ENCODE measurements around the gene AK8. TPM values are rescaled to one million over a fixed set of nuclear protein-coding genes. Genes with fewer than 3 reads are reported as not detected.

AK8 gene
- total and polyA plus RNA-seq, 5 donors = 0.25 to 1.0 (median 0.33) TPM

GRCh38 chr9:132857031-132857430, 21.1 kb downstream of the AK8 start:
- DNase-seq = peak; percentile 74 to 87 (median 77)
- intact Hi-C loops (cut with DNase I) = no loop called here
- no peaks in the 10 kb centered on the region for H3K4me1 ChIP-seq (ENCODE audit: control insufficient read depth, insufficient read depth, low read length)
- WGBS = 43% methylated on average over 8 of the region's 8 CpGs
- H3K4me3 ChIP-seq (ENCODE audit: low read length) = no peak overlapping the region
- H3K27me3 ChIP-seq (ENCODE audit: control insufficient read depth, insufficient read depth) = no peaks in the 10 kb centered on the region
- H3K9me3 ChIP-seq (ENCODE audit: control insufficient read depth, low read length) = no peaks in the 10 kb centered on the region
- no peak overlapping the region for H3K27ac ChIP-seq (ENCODE audit: low read length)
- peak; percentile 89 for ATAC-seq

- WGBS = 84% methylated on average over 5 of the region's 5 CpGs
- H3K4me1 ChIP-seq (ENCODE audit: control insufficient read depth, insufficient read depth, low read length) = no peaks in the 10 kb centered on the region
Observed at GRCh38 chr9:132855904-132856303, 22.2 kb downstream of the AK8 start.

GRCh38 chr9:132854832-132855231, 23.3 kb downstream of the AK8 start:
- no peak for DNase-seq

More at GRCh38 chr9:132855904-132856303, 22.2 kb downstream of the AK8 start:
- no peak overlapping the region for H3K4me3 ChIP-seq (ENCODE audit: low read length)
- ATAC-seq (no peak), DNase-seq (no peak)
- no peak overlapping the region for H3K27ac ChIP-seq (ENCODE audit: low read length)
- no peaks in the 10 kb centered on the region for H3K27me3 ChIP-seq (ENCODE audit: control insufficient read depth, insufficient read depth)
- H3K9me3 ChIP-seq (ENCODE audit: control insufficient read depth, low read length) = no peaks in the 10 kb centered on the region
- intact Hi-C loops (cut with DNase I) = no loop called here

GRCh38 chr9:132853482-132853881, 24.6 kb downstream of the AK8 start:
- WGBS = 95% methylated on average over 4 of the region's 4 CpGs
- ATAC-seq (no peak), DNase-seq (no peak)
- Histone ChIP-seq H3K9me3 (ENCODE audit: control insufficient read depth, low read length) (no peaks in the 10 kb centered on the region), H3K4me1 (ENCODE audit: control insufficient read depth, insufficient read depth, low read length) (no peaks in the 10 kb centered on the region), H3K27ac (ENCODE audit: low read length) (no peak overlapping the region), H3K27me3 (ENCODE audit: control insufficient read depth, insufficient read depth) (no peaks in the 10 kb centered on the region), H3K4me3 (ENCODE audit: low read length) (no peak overlapping the region)
- intact Hi-C loops (cut with DNase I) = no loop called here

More at GRCh38 chr9:132854832-132855231, 23.3 kb downstream of the AK8 start:
- Histone ChIP-seq H3K4me1 (ENCODE audit: control insufficient read depth, insufficient read depth, low read length) (no peaks in the 10 kb centered on the region), H3K4me3 (ENCODE audit: low read length) (no peak overlapping the region), H3K9me3 (ENCODE audit: control insufficient read depth, low read length) (no peaks in the 10 kb centered on the region), H3K27ac (ENCODE audit: low read length) (no peak overlapping the region), H3K27me3 (ENCODE audit: control insufficient read depth, insufficient read depth) (no peaks in the 10 kb centered on the region)
- 82% methylated on average over 10 of the region's 10 CpGs for WGBS
- intact Hi-C loops (cut with DNase I) = no loop called here
- no peak for ATAC-seq

GRCh38 chr9:132849185-132849706, 28.8 kb downstream of the AK8 start:
- ATAC-seq (peak; percentile 36 to 62), DNase-seq (no peak)
- Histone ChIP-seq H3K27me3 (ENCODE audit: control insufficient read depth, insufficient read depth) (no peaks in the 10 kb centered on the region), H3K4me3 (ENCODE audit: low read length) (no peak overlapping the region), H3K4me1 (ENCODE audit: control insufficient read depth, insufficient read depth, low read length) (no peaks in the 10 kb centered on the region), H3K27ac (ENCODE audit: low read length) (no peak overlapping the region), H3K9me3 (ENCODE audit: control insufficient read depth, low read length) (no peaks in the 10 kb centered on the region)
- intact Hi-C loops (cut with DNase I) = no loop called here
- 44% methylated on average over 12 of the region's 12 CpGs for WGBS

- no peak overlapping the region for H3K27ac ChIP-seq (ENCODE audit: low read length)
- H3K27me3 ChIP-seq (ENCODE audit: control insufficient read depth, insufficient read depth) = no peaks in the 10 kb centered on the region
- H3K9me3 ChIP-seq (ENCODE audit: control insufficient read depth, low read length) = no peaks in the 10 kb centered on the region
- no peak overlapping the region for H3K4me3 ChIP-seq (ENCODE audit: low read length)
- no peaks in the 10 kb centered on the region for H3K4me1 ChIP-seq (ENCODE audit: control insufficient read depth, insufficient read depth, low read length)
- ATAC-seq = no peak
- DNase-seq = peak in 1 of 3 donors; percentile 31
- 88% methylated on average over 15 of the region's 15 CpGs for WGBS
- intact Hi-C loops (cut with DNase I) = no loop called here
Observed at GRCh38 chr9:132846918-132847515, 31.1 kb downstream of the AK8 start.

GRCh38 chr9:132846109-132846917, 31.8 kb downstream of the AK8 start:
- no peak overlapping the region for H3K4me3 ChIP-seq (ENCODE audit: low read length)
- ATAC-seq = no peak
- no peaks in the 10 kb centered on the region for H3K27me3 ChIP-seq (ENCODE audit: control insufficient read depth, insufficient read depth)
- H3K27ac ChIP-seq (ENCODE audit: low read length) = no peak overlapping the region
- 84% methylated on average over 12 of the region's 12 CpGs for WGBS
- intact Hi-C loops (cut with DNase I) = no loop called here
- no peaks in the 10 kb centered on the region for H3K4me1 ChIP-seq (ENCODE audit: control insufficient read depth, insufficient read depth, low read length)
- H3K9me3 ChIP-seq (ENCODE audit: control insufficient read depth, low read length) = no peaks in the 10 kb centered on the region
- peak in 1 of 3 donors; percentile 21 for DNase-seq

- no peaks in the 10 kb centered on the region for H3K4me1 ChIP-seq (ENCODE audit: control insufficient read depth, insufficient read depth, low read length)
- no peak for ATAC-seq
- no peaks in the 10 kb centered on the region for H3K27me3 ChIP-seq (ENCODE audit: control insufficient read depth, insufficient read depth)
- H3K27ac ChIP-seq (ENCODE audit: low read length) = no peak overlapping the region
- H3K9me3 ChIP-seq (ENCODE audit: control insufficient read depth, low read length) = no peaks in the 10 kb centered on the region
- DNase-seq = no peak
- 86% methylated on average over 5 of the region's 5 CpGs for WGBS
- intact Hi-C loops (cut with DNase I) = no loop called here
- no peak overlapping the region for H3K4me3 ChIP-seq (ENCODE audit: low read length)
Observed at GRCh38 chr9:132842124-132843044, 35.7 kb downstream of the AK8 start.

- 72% methylated on average over 13 of the region's 13 CpGs for WGBS
- ATAC-seq (peak; percentile 26 to 60), DNase-seq (no peak)
- Histone ChIP-seq H3K27ac (ENCODE audit: low read length) (no peak overlapping the region), H3K4me1 (ENCODE audit: control insufficient read depth, insufficient read depth, low read length) (no peaks in the 10 kb centered on the region), H3K9me3 (ENCODE audit: control insufficient read depth, low read length) (no peaks in the 10 kb centered on the region), H3K4me3 (ENCODE audit: low read length) (no peak overlapping the region), H3K27me3 (ENCODE audit: control insufficient read depth, insufficient read depth) (no peaks in the 10 kb centered on the region)
- intact Hi-C loops (cut with DNase I) = no loop called here
Observed at GRCh38 chr9:132840980-132841379, 37.1 kb downstream of the AK8 start.

- 89% methylated on average over 4 of the region's 4 CpGs for WGBS
- DNase-seq = no peak
- no peaks in the 10 kb centered on the region for H3K9me3 ChIP-seq (ENCODE audit: control insufficient read depth, low read length)
- intact Hi-C loops (cut with DNase I) = no loop called here
- no peak overlapping the region for H3K27ac ChIP-seq (ENCODE audit: low read length)
- H3K27me3 ChIP-seq (ENCODE audit: control insufficient read depth, insufficient read depth) = no peaks in the 10 kb centered on the region
- no peaks in the 10 kb centered on the region for H3K4me1 ChIP-seq (ENCODE audit: control insufficient read depth, insufficient read depth, low read length)
- no peak for ATAC-seq
- H3K4me3 ChIP-seq (ENCODE audit: low read length) = no peak overlapping the region
Observed at GRCh38 chr9:132838291-132838690, 39.8 kb downstream of the AK8 start.

Data from right cardiac atrium (tissue), 5 donors.